Measurements from ENCODE around the gene ZCCHC2.

Gene ZCCHC2

GRCh38 chr18:62521593-62521992 lies 1.2 kb upstream of the ZCCHC2 start:
- Mint-ChIP-seq H3K4me1 (ENCODE audit: low read depth) (peaks cover 25% of the 10 kb centered on the region), H3K27me3 (ENCODE audit: low read depth) (peaks cover 7% of the 10 kb centered on the region), H3K4me3 (peak overlapping the region; percentile 88), H3K36me3 (ENCODE audit: low read depth) (peaks cover 26% of the 10 kb centered on the region), H3K9me3 (peaks cover 5% of the 10 kb centered on the region), H3K27ac (peak overlapping the region; percentile 80)

DNA sequence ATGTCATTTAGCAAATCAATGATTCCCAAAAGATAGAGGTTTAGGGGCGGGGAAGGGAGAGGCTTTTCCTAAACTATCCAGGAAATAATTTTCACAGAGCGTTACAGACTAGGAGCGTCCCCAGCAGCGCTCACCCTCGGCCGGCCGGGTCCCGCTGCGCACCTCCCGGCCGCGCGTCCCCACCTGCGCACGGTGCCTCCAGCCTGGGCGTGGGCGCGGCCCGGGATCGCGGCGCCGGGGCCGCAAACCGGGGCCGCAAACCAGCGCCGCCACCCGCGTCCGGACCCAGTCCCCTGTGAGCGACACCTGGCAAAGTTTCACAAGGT lies 684 bp upstream of the ZCCHC2 start:
- H3K4me1 Mint-ChIP-seq (ENCODE audit: low read depth) = peaks cover 25% of the 10 kb centered on the region
- peak overlapping the region; percentile 88 for H3K4me3 Mint-ChIP-seq
- peaks cover 5% of the 10 kb centered on the region for H3K9me3 Mint-ChIP-seq
- peaks cover 7% of the 10 kb centered on the region for H3K27me3 Mint-ChIP-seq (ENCODE audit: low read depth)
- H3K36me3 Mint-ChIP-seq (ENCODE audit: low read depth) = peaks cover 26% of the 10 kb centered on the region
- H3K27ac Mint-ChIP-seq = peak overlapping the region; percentile 80

DNA sequence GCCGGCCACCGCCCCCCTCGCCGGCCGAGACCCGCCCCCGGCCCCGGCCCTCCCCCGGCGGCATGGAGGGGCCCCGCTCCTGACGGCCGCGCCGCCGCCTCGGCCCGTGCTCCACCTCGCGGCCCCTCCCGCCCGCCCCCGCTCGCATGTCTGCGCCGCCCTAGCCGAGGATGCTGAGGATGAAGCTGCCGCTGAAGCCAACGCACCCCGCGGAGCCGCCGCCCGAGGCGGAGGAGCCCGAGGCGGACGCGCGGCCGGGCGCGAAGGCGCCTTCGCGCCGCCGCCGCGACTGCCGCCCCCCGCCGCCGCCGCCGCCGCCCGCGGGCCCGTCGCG lies 397 bp downstream of the ZCCHC2 start:
- H3K9me3 Mint-ChIP-seq = peaks cover under 1% of the 10 kb centered on the region
- H3K36me3 Mint-ChIP-seq (ENCODE audit: low read depth) = peaks cover 23% of the 10 kb centered on the region
- H3K27ac Mint-ChIP-seq = no peak overlapping the region
- H3K27me3 Mint-ChIP-seq (ENCODE audit: low read depth) = peaks cover under 1% of the 10 kb centered on the region
- peaks cover 33% of the 10 kb centered on the region for H3K4me1 Mint-ChIP-seq (ENCODE audit: low read depth)
- no peak overlapping the region for H3K4me3 Mint-ChIP-seq

GRCh38 chr18:62523631-62524439 lies 1.0 kb downstream of the ZCCHC2 start:
- H3K27ac Mint-ChIP-seq = peak overlapping the region; percentile 95
- peak overlapping the region; percentile 98 for H3K4me3 Mint-ChIP-seq
- H3K9me3 Mint-ChIP-seq = no peaks in the 10 kb centered on the region
- no peaks in the 10 kb centered on the region for H3K27me3 Mint-ChIP-seq (ENCODE audit: low read depth)
- H3K36me3 Mint-ChIP-seq (ENCODE audit: low read depth) = peaks cover 19% of the 10 kb centered on the region
- peaks cover 35% of the 10 kb centered on the region for H3K4me1 Mint-ChIP-seq (ENCODE audit: low read depth)

- peaks cover 41% of the 10 kb centered on the region for H3K4me1 Mint-ChIP-seq (ENCODE audit: low read depth)
These were observed 1.8 kb downstream of the ZCCHC2 start for GRCh38 chr18:62524440-62525200.

DNA sequence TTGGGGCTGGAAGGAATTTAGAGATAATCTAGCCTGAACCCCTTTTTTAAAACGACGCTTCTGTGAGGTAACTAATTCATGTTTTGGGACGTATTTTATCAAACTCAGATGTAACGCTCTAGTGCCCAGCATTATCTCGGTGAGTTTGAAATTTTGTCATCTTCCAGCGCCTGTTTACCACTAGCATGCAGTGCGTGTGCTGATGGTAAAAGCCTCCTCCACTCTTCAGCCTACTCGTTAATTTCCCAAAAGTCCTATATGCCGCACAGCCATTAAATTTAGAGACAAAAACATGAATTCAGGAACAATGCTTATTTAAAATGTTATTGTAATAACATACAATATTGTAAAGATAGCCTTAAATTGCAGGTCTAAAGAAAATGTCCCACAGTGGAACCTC lies 2.8 kb downstream of the ZCCHC2 start:
- no peaks in the 10 kb centered on the region for H3K27me3 Mint-ChIP-seq (ENCODE audit: low read depth)
- peaks cover 46% of the 10 kb centered on the region for H3K4me1 Mint-ChIP-seq (ENCODE audit: low read depth)
- peaks cover 22% of the 10 kb centered on the region for H3K36me3 Mint-ChIP-seq (ENCODE audit: low read depth)
- peak overlapping the region; percentile 98 for H3K4me3 Mint-ChIP-seq
- peak overlapping the region; percentile 95 for H3K27ac Mint-ChIP-seq
- no peaks in the 10 kb centered on the region for H3K9me3 Mint-ChIP-seq

More at GRCh38 chr18:62524440-62525200, 1.8 kb downstream of the ZCCHC2 start:
- Mint-ChIP-seq H3K36me3 (ENCODE audit: low read depth) (peaks cover 18% of the 10 kb centered on the region), H3K4me3 (peak overlapping the region; percentile 98), H3K9me3 (no peaks in the 10 kb centered on the region), H3K27ac (peak overlapping the region; percentile 95), H3K27me3 (ENCODE audit: low read depth) (no peaks in the 10 kb centered on the region)

DNA sequence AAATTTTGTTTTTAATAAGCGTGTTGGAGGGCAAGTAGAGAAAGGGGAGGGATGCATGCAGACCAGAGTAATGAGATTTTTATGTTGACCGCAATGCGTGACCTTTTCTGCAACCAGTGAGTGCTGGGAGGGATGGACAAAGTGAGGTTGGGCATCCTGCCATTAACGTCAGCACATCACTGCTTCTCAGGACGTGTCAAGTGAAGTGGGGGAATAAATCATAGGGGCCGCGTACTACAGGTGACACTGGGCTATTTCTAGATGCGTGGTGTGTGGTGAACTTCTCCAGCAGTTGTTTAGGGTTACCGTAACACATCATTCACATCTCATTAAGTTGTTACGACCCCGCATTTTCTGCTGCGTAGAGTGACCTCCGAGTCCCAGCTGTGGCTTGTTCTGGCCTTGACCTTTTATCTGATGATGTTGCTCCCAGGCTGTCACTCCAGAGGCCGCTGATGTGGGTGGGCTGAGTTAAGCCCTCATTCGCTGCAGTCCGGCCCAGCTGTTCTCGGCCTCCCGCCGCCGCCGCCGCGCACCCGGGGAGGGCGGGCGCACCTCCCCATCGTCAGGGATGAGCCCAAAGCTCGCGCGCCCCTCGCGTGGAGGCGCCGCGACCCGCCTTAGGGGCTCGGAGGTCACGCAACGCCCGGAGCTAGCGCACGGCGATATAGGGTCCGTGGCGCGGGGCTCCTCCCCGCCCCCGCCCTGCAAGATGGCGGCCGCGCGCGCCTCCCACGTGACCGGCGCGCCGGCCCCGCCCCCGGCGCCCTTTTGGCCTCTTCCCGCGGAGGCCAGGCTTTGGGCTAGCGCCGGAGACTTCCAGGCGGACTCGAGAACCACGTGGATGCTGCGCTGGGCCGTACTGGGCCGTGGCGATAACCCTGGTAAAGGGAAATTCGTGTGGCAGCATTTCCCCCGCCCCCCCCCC lies 3.5 kb downstream of the ZCCHC2 start:
- peaks cover 43% of the 10 kb centered on the region for H3K4me1 Mint-ChIP-seq (ENCODE audit: low read depth)
- H3K27me3 Mint-ChIP-seq (ENCODE audit: low read depth) = no peaks in the 10 kb centered on the region
- no peaks in the 10 kb centered on the region for H3K9me3 Mint-ChIP-seq
- peak overlapping the region; percentile 98 for H3K4me3 Mint-ChIP-seq
- peaks cover 24% of the 10 kb centered on the region for H3K36me3 Mint-ChIP-seq (ENCODE audit: low read depth)
- H3K27ac Mint-ChIP-seq = peak overlapping the region; percentile 95

- Mint-ChIP-seq H3K27me3 (ENCODE audit: low read depth) (no peaks in the 10 kb centered on the region), H3K27ac (no peak overlapping the region), H3K9me3 (no peaks in the 10 kb centered on the region), H3K4me3 (no peak overlapping the region), H3K4me1 (ENCODE audit: low read depth) (peaks cover 48% of the 10 kb centered on the region), H3K36me3 (ENCODE audit: low read depth) (peaks cover 28% of the 10 kb centered on the region)
These were observed 6.8 kb downstream of the ZCCHC2 start for GRCh38 chr18:62529597-62529996.

DNA sequence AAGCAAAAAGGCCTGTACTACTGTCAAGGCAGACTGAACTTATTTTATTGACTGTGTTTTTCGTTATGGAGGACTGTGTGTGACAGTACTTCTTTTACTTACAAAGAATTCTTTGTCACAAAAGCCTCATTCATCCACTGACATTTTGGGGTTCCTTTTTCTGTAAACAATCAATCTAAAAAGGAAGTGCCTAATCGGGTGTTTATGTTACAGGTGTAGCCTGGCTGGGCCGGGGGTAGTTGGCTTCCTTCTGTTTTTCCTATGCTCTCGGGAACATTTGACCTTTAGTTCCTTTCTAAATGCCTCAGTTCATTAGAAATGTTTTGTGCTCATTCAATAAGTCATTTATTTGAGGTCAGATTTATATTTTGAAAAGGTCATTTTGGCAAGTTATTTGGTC lies 8.3 kb downstream of the ZCCHC2 start:
- no peak overlapping the region for H3K4me3 Mint-ChIP-seq
- H3K27me3 Mint-ChIP-seq (ENCODE audit: low read depth) = no peaks in the 10 kb centered on the region
- H3K36me3 Mint-ChIP-seq (ENCODE audit: low read depth) = peaks cover 19% of the 10 kb centered on the region
- no peaks in the 10 kb centered on the region for H3K9me3 Mint-ChIP-seq
- peak overlapping the region; percentile 9 for H3K27ac Mint-ChIP-seq
- peaks cover 49% of the 10 kb centered on the region for H3K4me1 Mint-ChIP-seq (ENCODE audit: low read depth)

DNA sequence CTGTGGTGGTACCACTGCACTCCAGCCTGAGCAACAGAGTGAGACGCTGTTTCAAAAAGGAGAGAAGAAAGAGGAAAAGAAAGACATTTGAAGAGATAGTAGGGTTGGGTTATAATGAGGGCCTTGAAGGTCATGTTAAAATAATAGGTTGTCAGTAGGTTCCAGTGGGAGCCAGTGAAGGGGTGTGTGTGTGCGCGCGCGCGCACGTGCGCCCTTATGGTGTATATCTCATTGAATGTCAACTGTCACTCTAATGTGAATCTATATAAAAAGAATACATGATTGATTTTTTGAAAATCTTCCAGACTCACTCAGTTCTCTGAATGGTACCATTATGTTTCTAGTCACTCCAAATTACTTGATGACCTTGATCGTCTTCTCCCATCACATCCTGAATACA lies 9.1 kb downstream of the ZCCHC2 start:
- peaks cover 49% of the 10 kb centered on the region for H3K4me1 Mint-ChIP-seq (ENCODE audit: low read depth)

DNA sequence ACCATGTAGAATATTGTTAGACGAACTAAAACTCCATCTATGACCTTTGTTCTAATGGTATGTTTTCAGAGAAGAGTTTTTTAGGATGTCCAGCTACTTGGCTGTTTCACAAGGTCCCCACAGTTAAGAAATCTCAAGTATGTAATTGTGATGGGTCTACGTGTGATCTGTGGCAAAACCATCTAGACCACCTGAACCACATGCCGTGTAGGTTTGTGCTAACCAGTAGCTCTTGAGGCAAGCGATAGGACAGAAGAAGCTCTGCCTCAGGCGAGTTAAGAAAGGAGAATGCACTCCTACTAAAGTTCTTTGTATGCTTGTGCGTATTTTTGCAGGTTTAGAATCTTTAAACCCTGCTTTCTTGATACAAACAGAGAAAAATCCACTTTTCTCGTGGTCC lies 13.2 kb downstream of the ZCCHC2 start:
- Mint-ChIP-seq H3K9me3 (no peaks in the 10 kb centered on the region), H3K36me3 (ENCODE audit: low read depth) (peaks cover 15% of the 10 kb centered on the region), H3K27me3 (ENCODE audit: low read depth) (no peaks in the 10 kb centered on the region), H3K4me1 (ENCODE audit: low read depth) (peaks cover 34% of the 10 kb centered on the region), H3K4me3 (no peak overlapping the region), H3K27ac (no peak overlapping the region)

More for the DNA sequence above, 9.1 kb downstream of the ZCCHC2 start:
- H3K9me3 Mint-ChIP-seq = no peaks in the 10 kb centered on the region
- H3K36me3 Mint-ChIP-seq (ENCODE audit: low read depth) = peaks cover 18% of the 10 kb centered on the region
- H3K27me3 Mint-ChIP-seq (ENCODE audit: low read depth) = no peaks in the 10 kb centered on the region
- no peak overlapping the region for H3K27ac Mint-ChIP-seq
- no peak overlapping the region for H3K4me3 Mint-ChIP-seq

GRCh38 chr18:62537042-62537894 lies 14.4 kb downstream of the ZCCHC2 start:
- no peaks in the 10 kb centered on the region for H3K9me3 Mint-ChIP-seq
- no peak overlapping the region for H3K27ac Mint-ChIP-seq
- peaks cover 30% of the 10 kb centered on the region for H3K4me1 Mint-ChIP-seq (ENCODE audit: low read depth)
- no peaks in the 10 kb centered on the region for H3K27me3 Mint-ChIP-seq (ENCODE audit: low read depth)
- H3K36me3 Mint-ChIP-seq (ENCODE audit: low read depth) = peaks cover 15% of the 10 kb centered on the region
- no peak overlapping the region for H3K4me3 Mint-ChIP-seq

DNA sequence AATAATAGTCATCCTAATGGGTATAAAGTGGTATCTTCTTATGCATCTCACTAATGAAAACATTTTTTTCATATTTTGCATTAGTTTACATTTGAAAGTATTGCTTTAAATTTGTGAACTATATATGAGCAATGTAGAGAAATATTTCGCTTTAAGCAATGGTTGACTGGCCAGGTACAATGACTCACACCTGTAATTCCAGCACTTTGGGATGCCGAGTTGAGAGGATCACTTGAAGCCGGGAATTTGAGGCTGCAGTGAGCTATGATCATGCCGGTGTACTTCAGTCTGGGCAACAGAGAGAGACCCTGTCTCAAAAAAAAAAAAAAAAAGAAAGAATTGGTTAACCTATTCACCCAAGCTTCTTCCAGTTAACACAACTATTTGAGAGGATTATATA lies 15.1 kb downstream of the ZCCHC2 start:
- Mint-ChIP-seq H3K9me3 (no peaks in the 10 kb centered on the region), H3K27me3 (ENCODE audit: low read depth) (no peaks in the 10 kb centered on the region), H3K27ac (no peak overlapping the region), H3K36me3 (ENCODE audit: low read depth) (peaks cover 17% of the 10 kb centered on the region), H3K4me3 (no peak overlapping the region), H3K4me1 (ENCODE audit: low read depth) (peaks cover 28% of the 10 kb centered on the region)

DNA sequence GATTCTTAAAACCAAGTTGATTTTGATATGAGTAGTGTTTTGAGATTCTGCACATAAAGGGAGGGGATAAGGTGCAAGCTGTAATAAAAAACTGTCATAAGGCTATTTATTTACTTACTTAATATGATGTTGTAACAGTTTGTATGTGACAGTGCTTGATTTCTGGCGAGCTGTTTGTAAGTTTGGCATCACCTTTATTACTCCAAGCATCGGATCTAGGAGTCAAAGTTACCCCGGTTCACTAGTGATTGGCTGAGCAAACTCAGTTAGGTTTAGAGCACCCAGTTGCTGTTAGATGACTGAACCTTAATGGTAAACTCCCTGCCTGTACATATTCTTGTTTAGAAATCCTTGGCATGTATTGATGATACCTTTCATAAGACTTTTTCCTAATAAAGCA lies 16.1 kb downstream of the ZCCHC2 start:
- Mint-ChIP-seq H3K4me3 (no peak overlapping the region), H3K27ac (no peak overlapping the region), H3K4me1 (ENCODE audit: low read depth) (peaks cover 28% of the 10 kb centered on the region), H3K27me3 (ENCODE audit: low read depth) (no peaks in the 10 kb centered on the region), H3K9me3 (no peaks in the 10 kb centered on the region), H3K36me3 (ENCODE audit: low read depth) (peaks cover 25% of the 10 kb centered on the region)
